H1 (cell line): ENCODE results near the gene ATP5MC2. TPM values are rescaled to one million over a fixed set of nuclear protein-coding genes. Genes with fewer than 3 reads are reported as not detected.

Experiments
- CTCF ChIA-PET: fragments of 300-600 bp; sonication (Branson Sonifier 250); formaldehyde crosslinking; loops from one replicate; lab custom pipeline; 2021; ENCODE audit not compliant: partially characterized antibody; lab: Charles Lee
- POLR2A ChIA-PET: fragments of 300-600 bp; sonication (Branson Sonifier 250); formaldehyde crosslinking; loops from one replicate; lab custom pipeline; 2021; ENCODE audit warnings: inconsistent platforms; ENCODE audit not compliant: partially characterized antibody; lab: Charles Lee
- DNase-seq, 2 experiments: peaks; one replicate each; pipeline versions ENCODE4 v3.0.0 to v3.0.0-alpha.2; 2010 to 2022; ENCODE audit warnings: low spot score in 2 of 2, low read depth in 1 of 2, mixed read lengths in 1 of 2
- FAIRE-seq: peaks from 2 replicates; lab custom pipeline; 2011; peaks lifted over from hg19 to GRCh38; lab: Jason Lieb, UNC
- H2AFZ ChIP-seq: 2 replicates; pipeline ENCODE4 v1.8.1; 2012; ENCODE audit warnings: low read length, inconsistent platforms
- H2AK5ac ChIP-seq: 2 replicates; pipeline ENCODE4 v1.6.1; 2013; ENCODE audit warnings: low read depth, low read length
- H2BK120ac ChIP-seq: replicated peaks from 2 replicates; pipeline ENCODE3; 2013; ENCODE audit warnings: low read depth, low read length, inconsistent platforms
- H2BK12ac ChIP-seq: 2 replicates; pipeline ENCODE4 v1.6.1; 2013; ENCODE audit warnings: low read depth, low read length
- H2BK15ac ChIP-seq: 2 replicates; pipeline ENCODE4 v1.6.1; 2013; ENCODE audit warnings: low read length
- H2BK20ac ChIP-seq: 2 replicates; pipeline ENCODE4 v1.6.1; 2013; ENCODE audit warnings: low read length
- H2BK5ac ChIP-seq: 2 replicates; pipeline ENCODE4 v1.6.1; 2013; ENCODE audit warnings: low read depth, low read length
- H3K14ac ChIP-seq: 2 replicates; pipeline ENCODE4 v1.6.1; 2013; ENCODE audit warnings: inconsistent platforms; ENCODE audit not compliant: insufficient read length
- H3K18ac ChIP-seq: 2 replicates; pipeline ENCODE4 v1.6.1; 2013; ENCODE audit warnings: low read length; ENCODE audit errors: extremely low read depth
- H3K23ac ChIP-seq: 2 replicates; pipeline ENCODE4 v1.6.1; 2013; ENCODE audit warnings: inconsistent platforms; ENCODE audit not compliant: insufficient read length
- H3K23me2 ChIP-seq: 2 replicates; pipeline ENCODE4 v1.6.1; 2013; ENCODE audit warnings: low read depth, low read length
- H3K27ac ChIP-seq: 2 replicates; pipeline ENCODE4 v1.6.1; 2011; ENCODE audit warnings: low read depth, low read length, inconsistent platforms
- H3K27me3 ChIP-seq, 4 experiments: replicated peaks in 1 of 4; 1 replicate in 1 of 4; 2 replicates in 3 of 4; pipeline versions ENCODE4 v1.6.1 to v1.8.1; 2011 to 2013; ENCODE audit warnings: low read length in 3 of 4, mild to moderate bottlenecking in 3 of 4, inconsistent platforms in 2 of 4, mixed read lengths in 2 of 4, moderate library complexity in 1 of 4; ENCODE audit not compliant: control insufficient read depth in 3 of 4, insufficient read depth in 3 of 4; ENCODE audit errors: extremely low read depth in 1 of 4
- H3K36me3 ChIP-seq, 4 experiments: 2 replicates each; pipeline versions ENCODE4 v1.6.1 to v1.8.1; 2011 to 2013; ENCODE audit warnings: mild to moderate bottlenecking in 4 of 4, low read length in 3 of 4, moderate library complexity in 2 of 4, control low read depth in 1 of 4, inconsistent platforms in 1 of 4; ENCODE audit not compliant: insufficient read depth in 4 of 4, control insufficient read depth in 2 of 4
- H3K4ac ChIP-seq: replicated peaks from 2 replicates; pipeline ENCODE3; 2013; ENCODE audit warnings: low read length, low read depth, mixed read lengths, inconsistent platforms; ENCODE audit not compliant: insufficient read length
- H3K4me1 ChIP-seq, 4 experiments: replicated peaks in 1 of 4; 1 replicate in 1 of 4; 2 replicates in 3 of 4; pipeline versions ENCODE4 v1.6.1 to v1.8.1; 2011 to 2013; ENCODE audit warnings: low read length in 3 of 4, inconsistent platforms in 2 of 4, mixed read lengths in 1 of 4; ENCODE audit not compliant: insufficient read depth in 4 of 4, control insufficient read depth in 3 of 4
- H3K4me2 ChIP-seq, 2 experiments: 2 replicates each; pipeline versions ENCODE4 v1.6.1 to v1.8.1; 2011 to 2013; ENCODE audit warnings: low read depth in 2 of 2, low read length in 2 of 2, control low read depth in 1 of 2, inconsistent platforms in 1 of 2, mild to moderate bottlenecking in 1 of 2; ENCODE audit not compliant: insufficient read depth in 1 of 2
- H3K4me3 ChIP-seq, 4 experiments: fragments of 200-600, 300-600 bp in 1 of 4; sonication (generic), shearing (Covaris generic), sonication (Bioruptor Twin) in 1 of 4; 2 replicates each; pipeline versions ENCODE4 v1.5.1 to v1.8.1; 2011 to 2016; ENCODE audit warnings: low read length in 4 of 4, low read depth in 3 of 4, control low read depth in 2 of 4, inconsistent platforms in 2 of 4, mild to moderate bottlenecking in 2 of 4, mixed read lengths in 1 of 4, moderate library complexity in 1 of 4; ENCODE audit not compliant: insufficient read depth in 2 of 4; ENCODE audit errors: extremely low read depth in 1 of 4
- H3K56ac ChIP-seq: replicated peaks from 2 replicates; pipeline ENCODE3; 2013; ENCODE audit warnings: low read depth, mild to moderate bottlenecking, mixed read lengths, low read length, inconsistent platforms; ENCODE audit not compliant: insufficient read length
- H3K79me1 ChIP-seq: 2 replicates; pipeline ENCODE4 v1.6.1; 2013; ENCODE audit warnings: low read depth, low read length, control low read depth
- H3K79me2 ChIP-seq, 2 experiments: 2 replicates each; pipeline versions ENCODE4 v1.6.1 to v1.8.1; 2012 to 2013; ENCODE audit warnings: low read length in 2 of 2, mild to moderate bottlenecking in 2 of 2, inconsistent platforms in 1 of 2; ENCODE audit not compliant: insufficient read depth in 2 of 2, control insufficient read depth in 1 of 2
- H3K9ac ChIP-seq, 4 experiments: replicated peaks in 1 of 4; 1 replicate in 1 of 4; 2 replicates in 3 of 4; pipeline versions ENCODE4 v1.6.1 to v1.8.1; 2011 to 2013; ENCODE audit warnings: low read depth in 3 of 4, low read length in 3 of 4, control low read depth in 2 of 4, mild to moderate bottlenecking in 2 of 4, moderate library complexity in 2 of 4, inconsistent platforms in 1 of 4; ENCODE audit errors: extremely low read depth in 1 of 4
- H3K9me3 ChIP-seq, 2 experiments: 2 replicates each; pipeline versions ENCODE4 v1.6.1 to v1.8.1; 2012 to 2013; ENCODE audit warnings: mild to moderate bottlenecking in 2 of 2, moderate library complexity in 2 of 2, control low read depth in 1 of 2, inconsistent platforms in 1 of 2, low read depth in 1 of 2, low read length in 1 of 2, mixed read lengths in 1 of 2; ENCODE audit not compliant: insufficient read depth in 2 of 2
- H4K20me1 ChIP-seq, 2 experiments: replicated peaks in 1 of 2; 2 replicates each; pipeline versions ENCODE3 to v1.8.1; 2011 to 2013; ENCODE audit warnings: inconsistent platforms in 2 of 2, low read length in 2 of 2, mild to moderate bottlenecking in 1 of 2; ENCODE audit not compliant: insufficient read depth in 2 of 2, control insufficient read depth in 1 of 2
- H4K5ac ChIP-seq: 2 replicates; pipeline ENCODE4 v1.6.1; 2013; ENCODE audit warnings: low read length, low read depth, mixed read lengths, inconsistent platforms; ENCODE audit not compliant: insufficient read length
- H4K8ac ChIP-seq: 2 replicates; pipeline ENCODE4 v1.8.0; 2013; ENCODE audit warnings: mild to moderate bottlenecking, moderate library complexity, low read length, inconsistent platforms; ENCODE audit not compliant: insufficient read depth; ENCODE audit errors: extremely low read depth
- H4K91ac ChIP-seq: replicated peaks from 2 replicates; pipeline ENCODE3; 2013; ENCODE audit warnings: low read length, mixed read lengths, inconsistent platforms; ENCODE audit not compliant: insufficient read length
- ATF2 ChIP-seq: IDR thresholded peaks from 2 replicates; pipeline ENCODE4 v1.6.1; 2012; ENCODE audit warnings: low read length, inconsistent platforms
- BACH1 ChIP-seq: IDR thresholded peaks from 2 replicates; pipeline ENCODE4 v1.6.1; 2012; ENCODE audit warnings: low read length, improper control_type of control experiment
- CTBP2 ChIP-seq: IDR thresholded peaks from 2 replicates; pipeline ENCODE4 v1.7.0; 2011; ENCODE audit warnings: borderline replicate concordance, mild to moderate bottlenecking, moderate library complexity, mixed read lengths, low read length; ENCODE audit not compliant: insufficient read depth, insufficient read length
- EGR1 ChIP-seq: IDR thresholded peaks from 2 replicates; pipeline ENCODE4 v1.6.1; 2011; ENCODE audit warnings: low read depth, low read length, borderline replicate concordance
- EP300 ChIP-seq, 2 experiments: IDR thresholded peaks; 1 replicate in 1 of 2; 2 replicates in 1 of 2; pipeline ENCODE4 v1.6.1; 2011 to 2012; ENCODE audit warnings: low read depth in 2 of 2, low read length in 2 of 2, mild to moderate bottlenecking in 2 of 2, borderline replicate concordance in 1 of 2, inconsistent platforms in 1 of 2, moderate library complexity in 1 of 2
- POU5F1 ChIP-seq: IDR thresholded peaks from 2 replicates; pipeline ENCODE4 v1.6.1; 2011; ENCODE audit warnings: low read depth, mild to moderate bottlenecking, low read length, moderate library complexity
- SAP30 ChIP-seq: fragments of 300-600 bp; sonication (generic); IDR thresholded peaks from 2 replicates; pipeline ENCODE4 v1.7.1; 2012; ENCODE audit warnings: low read length, moderate library complexity, mild to moderate bottlenecking, inconsistent platforms; ENCODE audit not compliant: insufficient read depth, insufficient replicate concordance
- SIRT6 ChIP-seq: IDR thresholded peaks from one replicate; pipeline ENCODE4 v1.7.1; 2012; ENCODE audit warnings: low read length, inconsistent platforms
- TBP ChIP-seq: IDR thresholded peaks from 2 replicates; pipeline ENCODE4 v1.6.1; 2011; ENCODE audit warnings: low read depth, low read length, improper control_type of control experiment
- WGBS, 2 experiments: shearing (Covaris generic) in 1 of 2; methylation state at CpG; one replicate each; pipeline versions ENCODE4 v1.1.6 to v1.1.7; 2013 to 2015; ENCODE audit warnings: low lambda C conversion rate in 2 of 2, mixed read lengths in 2 of 2, inconsistent platforms in 1 of 2, low coverage in 1 of 2, missing lambda C conversion rate in 1 of 2; ENCODE audit not compliant: insufficient replicate concordance in 2 of 2, insufficient coverage in 1 of 2, insufficient read length in 1 of 2; ENCODE audit errors: extremely low coverage in 1 of 2, missing lambda C conversion rate in 1 of 2; 5-methylcytosine and 5-hydroxymethylcytosine counted together
- polyA plus RNA-seq, 7 experiments: library from polyadenylated mRNA; depleted of rRNA in 3 of 7; stranded (reverse) in 5 of 7; unstranded in 2 of 7; fragments of >200 nt in 5 of 7; fragments of 200-250 nt in 2 of 7; gene quantifications; 1 replicate in 5 of 7; 2 replicates in 1 of 7; 4 replicates in 1 of 7; pipeline versions ENCODE4 v1.2.1 to v1.2.3, GENCODE V29; 2011 to 2013; ENCODE audit warnings: missing spikeins in 2 of 7, mixed read lengths in 2 of 7
- total RNA-seq: library from RNA; stranded (reverse); fragmentation: NEBNext Ultra II Directional; extraction: Animal tissue kit (Norgen Biotek cat#: 25700); gene quantifications from 2 replicates; pipeline ENCODE4 v1.2.1, GENCODE V29; 2021

The ATP5MC2 gene
- total and polyA plus RNA-seq, 2 of the 8 experiments (the other 6 are each of a cell fraction or from before 2014, with no cell fraction given) = 408 to 952 TPM

- Histone ChIP-seq H3K27me3 (peaks cover 0 to 2% (median 0%) of the 10 kb centered on the region in 4 experiments; a peak in 2 of 7 replicates), H3K27ac (no peak overlapping the region), H3K36me3 (no peaks in the 10 kb centered on the region), H3K4me3 (no peak overlapping the region), H3K56ac (no peak overlapping the region), H2AK5ac (peak overlapping the region; percentile 15; the same call in 1 of the 2 replicates), H2BK5ac (no peak overlapping the region), H3K9ac (no peak overlapping the region), H4K91ac (no peak overlapping the region), H4K20me1 (peaks cover 0 to 3% of the 10 kb centered on the region in 2 experiments), H4K5ac (no peak overlapping the region), H3K4ac (no peak overlapping the region), H2BK15ac (no peak overlapping the region), H3K23me2 (no peaks in the 10 kb centered on the region), H2BK120ac (no peak overlapping the region), H3K9me3 (no peaks in the 10 kb centered on the region), H3K18ac (no peak overlapping the region), H2BK20ac (no peak overlapping the region), H3K4me2 (no peak overlapping the region), H3K79me2 (no peaks in the 10 kb centered on the region), H3K79me1 (no peaks in the 10 kb centered on the region), H3K14ac (no peak overlapping the region), H3K23ac (no peak overlapping the region), H3K4me1 (no peaks in the 10 kb centered on the region), H4K8ac (no peak overlapping the region), H2BK12ac (no peak overlapping the region), H2AFZ (no peak overlapping the region)
- 86% methylated on average over 6 of the region's 6 CpGs; no CpG with 5 or more reads in 1 of the 2 experiments for WGBS, 2 experiments
- no peak for DNase-seq
- POLR2A ChIA-PET = interaction anchor here (1.3 to 1.9 kb wide), 3 partner anchors 9 to 36 kb away, joined by 3 to 5 read pairs (median 4); partner anchors contain the start of gene ATP5MC2
- no peak for FAIRE-seq
- CTCF ChIA-PET = interaction anchor here (0.9 to 10.0 kb wide), 4 partner anchors 8 to 28 kb away, joined by 3 to 531 read pairs (median 4); partner anchors contain the start of gene CALCOCO1
- TF ChIP-seq CTBP2 (no peak), ATF2 (no peak), EGR1 (no peak), SAP30 (no peak), POU5F1 (no peak), BACH1 (no peak), EP300 (IDR thresholded peaks at IDR 0.05; ENCODE audit: borderline replicate concordance in 1 of 2, low read depth in 2 of 2, low read length in 2 of 2) (no peak), TBP (no peak), SIRT6 (no peak)
Measured at GRCh38 chr12:53710091-53710490, 34.2 kb upstream of the ATP5MC2 start.
